ENCODE measurements around the gene BAD.

The BAD gene

GRCh38 chr11:64330888-64331287, 46.4 kb upstream of the BAD start:
- TF ChIP-seq ZC3H10 (CRISPR knock-in tag; IDR thresholded peaks at IDR 0.05), result no peak
- no peak for TF ChIP-seq ESRRG (CRISPR knock-in tag; IDR thresholded peaks at IDR 0.05)
- TF ChIP-seq PATZ1 (CRISPR knock-in tag; IDR thresholded peaks at IDR 0.05; ENCODE audit: borderline replicate concordance), result no peak
- no peak for TF ChIP-seq OSR1 (CRISPR knock-in tag; IDR thresholded peaks at IDR 0.05)
- TF ChIP-seq, protein P1, sequence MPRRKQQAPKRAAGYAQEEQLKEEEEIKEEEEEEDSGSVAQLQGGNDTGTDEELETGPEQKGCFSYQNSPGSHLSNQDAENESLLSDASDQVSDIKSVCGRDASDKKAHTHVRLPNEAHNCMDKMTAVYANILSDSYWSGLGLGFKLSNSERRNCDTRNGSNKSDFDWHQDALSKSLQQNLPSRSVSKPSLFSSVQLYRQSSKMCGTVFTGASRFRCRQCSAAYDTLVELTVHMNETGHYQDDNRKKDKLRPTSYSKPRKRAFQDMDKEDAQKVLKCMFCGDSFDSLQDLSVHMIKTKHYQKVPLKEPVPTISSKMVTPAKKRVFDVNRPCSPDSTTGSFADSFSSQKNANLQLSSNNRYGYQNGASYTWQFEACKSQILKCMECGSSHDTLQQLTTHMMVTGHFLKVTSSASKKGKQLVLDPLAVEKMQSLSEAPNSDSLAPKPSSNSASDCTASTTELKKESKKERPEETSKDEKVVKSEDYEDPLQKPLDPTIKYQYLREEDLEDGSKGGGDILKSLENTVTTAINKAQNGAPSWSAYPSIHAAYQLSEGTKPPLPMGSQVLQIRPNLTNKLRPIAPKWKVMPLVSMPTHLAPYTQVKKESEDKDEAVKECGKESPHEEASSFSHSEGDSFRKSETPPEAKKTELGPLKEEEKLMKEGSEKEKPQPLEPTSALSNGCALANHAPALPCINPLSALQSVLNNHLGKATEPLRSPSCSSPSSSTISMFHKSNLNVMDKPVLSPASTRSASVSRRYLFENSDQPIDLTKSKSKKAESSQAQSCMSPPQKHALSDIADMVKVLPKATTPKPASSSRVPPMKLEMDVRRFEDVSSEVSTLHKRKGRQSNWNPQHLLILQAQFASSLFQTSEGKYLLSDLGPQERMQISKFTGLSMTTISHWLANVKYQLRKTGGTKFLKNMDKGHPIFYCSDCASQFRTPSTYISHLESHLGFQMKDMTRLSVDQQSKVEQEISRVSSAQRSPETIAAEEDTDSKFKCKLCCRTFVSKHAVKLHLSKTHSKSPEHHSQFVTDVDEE (CRISPR knock-in tag; IDR thresholded peaks at IDR 0.05), result no peak
- TF ChIP-seq RARB (CRISPR knock-in tag; IDR thresholded peaks at IDR 0.05), result no peak
- TF ChIP-seq ARNTL (CRISPR knock-in tag; IDR thresholded peaks at IDR 0.05; ENCODE audit: borderline replicate concordance, low read depth), result no peak
- no peak for TF ChIP-seq CREB5 (CRISPR knock-in tag; IDR thresholded peaks at IDR 0.05; ENCODE audit: low read depth)
- TF ChIP-seq SNAI2 (CRISPR knock-in tag; IDR thresholded peaks at IDR 0.05), result no peak
- no peak for TF ChIP-seq ZFP30 (CRISPR knock-in tag; IDR thresholded peaks at IDR 0.05)
- no peak for TF ChIP-seq TOX (CRISPR knock-in tag; IDR thresholded peaks at IDR 0.05; ENCODE audit: borderline replicate concordance)
- TF ChIP-seq TCF4 (CRISPR knock-in tag; IDR thresholded peaks at IDR 0.05; ENCODE audit: borderline replicate concordance), result no peak
- no peak for TF ChIP-seq ISL1 (CRISPR knock-in tag; IDR thresholded peaks at IDR 0.05)
- no peak for TF ChIP-seq ZNF70 (CRISPR knock-in tag; IDR thresholded peaks at IDR 0.05)
- TF ChIP-seq ZNF565 (CRISPR knock-in tag; conservative IDR thresholded peaks at IDR 0.05; ENCODE audit: low read depth), result no peak
- no peak for ATAC-seq

- ATAC-seq, result no peak
- TF ChIP-seq ZFP30 (CRISPR knock-in tag; IDR thresholded peaks at IDR 0.05) (no peak), SNAI2 (CRISPR knock-in tag; IDR thresholded peaks at IDR 0.05) (no peak), CSDC2 (CRISPR knock-in tag; IDR thresholded peaks at IDR 0.05) (no peak), RARB (CRISPR knock-in tag; IDR thresholded peaks at IDR 0.05) (no peak)
- TF ChIP-seq, protein P1 (CRISPR knock-in tag; IDR thresholded peaks at IDR 0.05), result no peak
Observed at GRCh38 chr11:64327993-64328392, 43.5 kb upstream of the BAD start.

- no peak for ATAC-seq
- no peak for TF ChIP-seq ZNF70 (CRISPR knock-in tag; IDR thresholded peaks at IDR 0.05)
Observed at GRCh38 chr11:64327375-64327774, 42.9 kb upstream of the BAD start.

GRCh38 chr11:64324692-64325469, 40.4 kb upstream of the BAD start:
- TF ChIP-seq PATZ1 (CRISPR knock-in tag; IDR thresholded peaks at IDR 0.05; ENCODE audit: borderline replicate concordance), result no peak
- TF ChIP-seq, protein P2, sequence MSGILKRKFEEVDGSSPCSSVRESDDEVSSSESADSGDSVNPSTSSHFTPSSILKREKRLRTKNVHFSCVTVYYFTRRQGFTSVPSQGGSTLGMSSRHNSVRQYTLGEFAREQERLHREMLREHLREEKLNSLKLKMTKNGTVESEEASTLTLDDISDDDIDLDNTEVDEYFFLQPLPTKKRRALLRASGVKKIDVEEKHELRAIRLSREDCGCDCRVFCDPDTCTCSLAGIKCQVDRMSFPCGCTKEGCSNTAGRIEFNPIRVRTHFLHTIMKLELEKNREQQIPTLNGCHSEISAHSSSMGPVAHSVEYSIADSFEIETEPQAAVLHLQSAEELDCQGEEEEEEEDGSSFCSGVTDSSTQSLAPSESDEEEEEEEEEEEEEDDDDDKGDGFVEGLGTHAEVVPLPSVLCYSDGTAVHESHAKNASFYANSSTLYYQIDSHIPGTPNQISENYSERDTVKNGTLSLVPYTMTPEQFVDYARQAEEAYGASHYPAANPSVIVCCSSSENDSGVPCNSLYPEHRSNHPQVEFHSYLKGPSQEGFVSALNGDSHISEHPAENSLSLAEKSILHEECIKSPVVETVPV (CRISPR knock-in tag; IDR thresholded peaks at IDR 0.05), result no peak
- TF ChIP-seq PPARA (CRISPR knock-in tag; IDR thresholded peaks at IDR 0.05; ENCODE audit: borderline replicate concordance), result no peak
- TF ChIP-seq OSR1 (CRISPR knock-in tag; IDR thresholded peaks at IDR 0.05), result no peak
- TF ChIP-seq TCF4 (CRISPR knock-in tag; IDR thresholded peaks at IDR 0.05; ENCODE audit: borderline replicate concordance), result no peak
- TF ChIP-seq RARB (CRISPR knock-in tag; IDR thresholded peaks at IDR 0.05), result no peak
- TF ChIP-seq ZNF565 (CRISPR knock-in tag; conservative IDR thresholded peaks at IDR 0.05; ENCODE audit: low read depth), result no peak
- TF ChIP-seq GLIS3 (CRISPR knock-in tag; IDR thresholded peaks at IDR 0.05), result no peak
- TF ChIP-seq ZFP30 (CRISPR knock-in tag; IDR thresholded peaks at IDR 0.05), result no peak
- no peak for TF ChIP-seq SNAI2 (CRISPR knock-in tag; IDR thresholded peaks at IDR 0.05)
- TF ChIP-seq TOX (CRISPR knock-in tag; IDR thresholded peaks at IDR 0.05; ENCODE audit: borderline replicate concordance), result no peak
- TF ChIP-seq ZNF70 (CRISPR knock-in tag; IDR thresholded peaks at IDR 0.05), result no peak
- no peak for TF ChIP-seq POU6F1 (CRISPR knock-in tag; IDR thresholded peaks at IDR 0.05; ENCODE audit: borderline replicate concordance, low read depth)

More at GRCh38 chr11:64324692-64325469, 40.4 kb upstream of the BAD start:
- ATAC-seq, result no peak
